Measurements from ENCODE around the gene MTHFSD.

GRCh38 chr16:86555704-86556075 lies 655 bp upstream of the MTHFSD start:
- TF ChIP-seq POLR2AphosphoS5 (IDR thresholded peaks at IDR 0.05) (no peak), EZH2 (IDR thresholded peaks at IDR 0.05; ENCODE audit: borderline replicate concordance, insufficient read depth, low read length, poor library complexity, severe bottlenecking) (no peak), SMC3 (conservative IDR thresholded peaks at IDR 0.05; ENCODE audit: poor library complexity) (no peak), RAD21 (conservative IDR thresholded peaks at IDR 0.05) (no peak), EP300 (conservative IDR thresholded peaks at IDR 0.05; ENCODE audit: poor library complexity, severe bottlenecking) (no peak), MXI1 (conservative IDR thresholded peaks at IDR 0.05; ENCODE audit: poor library complexity, severe bottlenecking) (no peak), TAF1 (IDR thresholded peaks at IDR 0.05; ENCODE audit: low read depth) (no peak)
- TF ChIP-seq, protein P1, sequence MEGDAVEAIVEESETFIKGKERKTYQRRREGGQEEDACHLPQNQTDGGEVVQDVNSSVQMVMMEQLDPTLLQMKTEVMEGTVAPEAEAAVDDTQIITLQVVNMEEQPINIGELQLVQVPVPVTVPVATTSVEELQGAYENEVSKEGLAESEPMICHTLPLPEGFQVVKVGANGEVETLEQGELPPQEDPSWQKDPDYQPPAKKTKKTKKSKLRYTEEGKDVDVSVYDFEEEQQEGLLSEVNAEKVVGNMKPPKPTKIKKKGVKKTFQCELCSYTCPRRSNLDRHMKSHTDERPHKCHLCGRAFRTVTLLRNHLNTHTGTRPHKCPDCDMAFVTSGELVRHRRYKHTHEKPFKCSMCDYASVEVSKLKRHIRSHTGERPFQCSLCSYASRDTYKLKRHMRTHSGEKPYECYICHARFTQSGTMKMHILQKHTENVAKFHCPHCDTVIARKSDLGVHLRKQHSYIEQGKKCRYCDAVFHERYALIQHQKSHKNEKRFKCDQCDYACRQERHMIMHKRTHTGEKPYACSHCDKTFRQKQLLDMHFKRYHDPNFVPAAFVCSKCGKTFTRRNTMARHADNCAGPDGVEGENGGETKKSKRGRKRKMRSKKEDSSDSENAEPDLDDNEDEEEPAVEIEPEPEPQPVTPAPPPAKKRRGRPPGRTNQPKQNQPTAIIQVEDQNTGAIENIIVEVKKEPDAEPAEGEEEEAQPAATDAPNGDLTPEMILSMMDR (IDR thresholded peaks at IDR 0.05; ENCODE audit: poor library complexity, severe bottlenecking): no peak
- TF ChIP-seq, protein P2, sequence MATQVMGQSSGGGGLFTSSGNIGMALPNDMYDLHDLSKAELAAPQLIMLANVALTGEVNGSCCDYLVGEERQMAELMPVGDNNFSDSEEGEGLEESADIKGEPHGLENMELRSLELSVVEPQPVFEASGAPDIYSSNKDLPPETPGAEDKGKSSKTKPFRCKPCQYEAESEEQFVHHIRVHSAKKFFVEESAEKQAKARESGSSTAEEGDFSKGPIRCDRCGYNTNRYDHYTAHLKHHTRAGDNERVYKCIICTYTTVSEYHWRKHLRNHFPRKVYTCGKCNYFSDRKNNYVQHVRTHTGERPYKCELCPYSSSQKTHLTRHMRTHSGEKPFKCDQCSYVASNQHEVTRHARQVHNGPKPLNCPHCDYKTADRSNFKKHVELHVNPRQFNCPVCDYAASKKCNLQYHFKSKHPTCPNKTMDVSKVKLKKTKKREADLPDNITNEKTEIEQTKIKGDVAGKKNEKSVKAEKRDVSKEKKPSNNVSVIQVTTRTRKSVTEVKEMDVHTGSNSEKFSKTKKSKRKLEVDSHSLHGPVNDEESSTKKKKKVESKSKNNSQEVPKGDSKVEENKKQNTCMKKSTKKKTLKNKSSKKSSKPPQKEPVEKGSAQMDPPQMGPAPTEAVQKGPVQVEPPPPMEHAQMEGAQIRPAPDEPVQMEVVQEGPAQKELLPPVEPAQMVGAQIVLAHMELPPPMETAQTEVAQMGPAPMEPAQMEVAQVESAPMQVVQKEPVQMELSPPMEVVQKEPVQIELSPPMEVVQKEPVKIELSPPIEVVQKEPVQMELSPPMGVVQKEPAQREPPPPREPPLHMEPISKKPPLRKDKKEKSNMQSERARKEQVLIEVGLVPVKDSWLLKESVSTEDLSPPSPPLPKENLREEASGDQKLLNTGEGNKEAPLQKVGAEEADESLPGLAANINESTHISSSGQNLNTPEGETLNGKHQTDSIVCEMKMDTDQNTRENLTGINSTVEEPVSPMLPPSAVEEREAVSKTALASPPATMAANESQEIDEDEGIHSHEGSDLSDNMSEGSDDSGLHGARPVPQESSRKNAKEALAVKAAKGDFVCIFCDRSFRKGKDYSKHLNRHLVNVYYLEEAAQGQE (IDR thresholded peaks at IDR 0.05; ENCODE audit: borderline replicate concordance): no peak
